HG03558 (cell line): Measurements from ENCODE around the gene KRTAP13-3.

Experiments
- ATAC-seq: cut with Tn5 transposase; IDR thresholded peaks from one replicate; pipeline ENCODE4 v1.9.1; 2021; ENCODE audit warnings: moderate number of reproducible peaks; ENCODE audit not compliant: unreplicated experiment; ENCODE audit errors: extremely low read depth

Gene KRTAP13-3, protein sequence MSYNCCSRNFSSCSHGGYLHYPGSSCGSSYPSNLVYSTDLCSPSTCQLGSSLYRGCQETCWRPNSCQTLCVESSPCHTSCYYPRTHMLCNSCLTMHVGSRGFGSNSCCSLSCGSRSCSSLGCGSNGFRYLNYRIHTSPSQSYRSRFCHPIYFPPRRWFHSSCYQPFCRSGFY

DNA sequence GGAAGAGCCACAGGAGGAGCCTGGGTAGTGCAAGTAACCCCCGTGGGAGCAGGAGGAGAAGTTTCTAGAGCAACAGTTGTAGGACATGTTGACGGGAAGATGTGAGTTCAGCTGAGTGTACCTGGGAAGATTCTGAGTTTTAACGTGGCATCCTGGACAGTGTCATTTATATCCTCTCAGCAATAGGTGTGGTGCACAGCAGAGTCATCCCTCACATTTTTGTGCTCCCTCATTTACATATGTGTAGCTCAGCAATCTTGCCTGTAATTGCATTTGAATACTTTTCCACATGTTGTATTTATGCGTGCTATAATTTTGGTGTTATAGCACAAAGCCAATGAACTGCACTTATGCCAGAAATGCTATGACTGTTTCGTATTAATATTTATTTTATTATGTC lies at the start of gene KRTAP13-3:
KRTAP13-3 (minus strand) TSS at position 101 of the 400 bp plus-strand sequence; CDS start at position 87, 14 bp downstream.
- ATAC-seq = no peak

DNA sequence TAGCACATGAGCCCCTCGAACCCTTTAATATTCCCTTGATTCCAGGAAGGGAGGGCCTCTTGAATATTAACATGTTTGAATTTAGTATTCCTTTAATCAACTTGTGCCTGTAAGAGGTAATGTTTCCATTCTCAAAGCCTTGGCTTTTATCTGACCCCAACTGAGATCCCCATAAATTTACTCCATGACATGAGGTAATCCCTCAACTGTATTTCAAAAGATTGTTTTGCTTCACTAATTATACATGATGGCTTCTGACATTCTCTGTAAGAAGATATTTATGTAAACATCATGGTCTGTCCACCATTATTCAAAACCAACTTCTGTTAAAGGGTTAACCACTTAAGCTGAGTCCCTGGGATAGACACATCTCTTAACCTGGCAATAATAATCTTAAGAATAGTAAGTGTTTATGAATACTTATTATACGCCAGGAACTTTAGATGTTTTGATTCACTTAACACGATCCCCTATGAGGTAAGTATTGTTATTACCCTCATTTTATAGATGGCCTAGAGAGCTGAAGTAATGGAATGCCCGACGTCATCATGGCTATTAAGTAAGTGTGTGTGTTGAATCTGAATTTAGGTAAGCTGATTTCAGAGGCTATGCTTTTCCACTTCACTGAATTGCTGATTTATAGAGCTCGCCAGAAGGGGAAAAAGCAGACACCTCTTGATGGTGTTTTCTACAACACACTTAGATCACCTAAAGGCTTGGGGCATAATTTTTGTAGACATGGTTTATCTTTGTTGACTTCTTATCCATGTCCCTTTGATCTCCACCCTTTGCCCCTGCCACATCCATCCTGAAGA lies 43.4 kb upstream of the KRTAP13-3 start:
- no peak for ATAC-seq

DNA sequence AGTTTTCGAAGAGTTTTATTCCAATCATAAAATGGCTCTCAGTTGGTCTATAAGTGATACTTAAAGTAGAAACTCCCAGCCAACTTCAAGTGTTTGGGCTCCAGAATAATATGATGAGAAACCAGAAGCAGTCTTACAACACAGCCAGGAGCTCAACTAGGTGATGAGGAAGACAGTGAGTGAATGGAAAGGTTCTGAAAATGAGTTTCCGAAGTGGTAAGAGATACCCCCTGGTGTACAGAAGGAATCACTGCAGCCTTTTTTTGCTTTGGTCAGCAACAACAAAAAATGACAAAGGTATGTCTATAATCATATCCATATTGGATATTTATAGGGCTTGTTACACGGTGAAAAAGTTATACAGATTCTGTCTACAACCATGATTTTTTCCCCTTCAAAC lies 38.0 kb upstream of the KRTAP13-3 start:
- ATAC-seq = no peak

DNA sequence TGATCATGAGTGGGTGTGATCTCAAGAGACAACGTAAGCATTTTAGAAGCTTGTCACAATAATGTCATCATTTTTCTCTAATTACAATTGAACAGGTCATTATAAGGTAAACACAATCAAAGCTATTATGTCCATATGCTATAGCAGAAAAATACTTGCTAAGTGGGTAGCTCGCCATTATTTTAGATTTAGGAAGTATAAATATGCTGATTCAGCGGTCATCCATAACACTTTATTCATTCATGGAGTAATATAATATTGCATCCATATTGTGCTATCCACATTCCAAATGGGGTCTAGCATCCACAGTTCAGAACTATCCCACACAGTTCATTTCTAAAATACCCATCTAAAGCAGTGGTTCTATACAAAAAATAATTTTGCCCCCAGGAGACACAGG lies 22.8 kb upstream of the KRTAP13-3 start:
- no peak for ATAC-seq

DNA sequence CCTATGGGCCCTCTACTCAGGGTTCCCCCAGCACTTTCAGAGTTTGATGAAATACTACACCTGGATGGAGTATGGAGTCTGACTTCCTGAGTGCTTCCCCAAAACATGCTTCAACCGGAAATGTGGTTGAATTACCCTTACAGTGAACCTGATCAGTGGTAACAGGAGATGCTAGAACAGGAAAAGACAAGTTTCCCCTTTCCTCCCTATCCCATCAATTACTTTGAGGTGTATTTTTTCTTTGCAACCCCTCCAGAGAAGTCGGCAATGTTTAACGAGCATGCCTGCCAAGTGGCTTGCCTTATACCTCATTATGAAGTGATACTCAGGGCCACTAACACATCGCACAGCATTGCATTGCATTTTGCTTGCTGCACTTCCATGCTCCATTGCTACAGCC lies 21.3 kb upstream of the KRTAP13-3 start:
- ATAC-seq = no peak

DNA sequence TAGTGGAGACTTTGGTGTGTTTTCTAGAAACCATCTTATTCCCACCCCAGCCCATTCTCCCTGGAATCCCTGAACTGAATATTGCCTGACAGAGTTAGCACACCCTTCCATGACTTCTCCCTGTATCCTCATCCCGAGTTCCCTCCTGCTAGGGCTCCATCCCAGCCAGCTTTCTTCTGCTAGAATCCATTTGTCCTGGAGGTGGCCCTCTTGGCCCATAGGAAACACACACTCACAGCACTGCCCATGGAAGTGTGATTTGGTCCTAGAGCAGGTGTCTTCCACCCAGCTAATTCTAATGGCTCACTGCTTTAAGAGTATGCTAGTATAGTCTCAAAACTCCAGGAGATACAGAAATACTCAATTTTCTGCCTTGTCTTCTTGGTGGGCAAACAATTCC lies 18.5 kb upstream of the KRTAP13-3 start:
- no peak for ATAC-seq

DNA sequence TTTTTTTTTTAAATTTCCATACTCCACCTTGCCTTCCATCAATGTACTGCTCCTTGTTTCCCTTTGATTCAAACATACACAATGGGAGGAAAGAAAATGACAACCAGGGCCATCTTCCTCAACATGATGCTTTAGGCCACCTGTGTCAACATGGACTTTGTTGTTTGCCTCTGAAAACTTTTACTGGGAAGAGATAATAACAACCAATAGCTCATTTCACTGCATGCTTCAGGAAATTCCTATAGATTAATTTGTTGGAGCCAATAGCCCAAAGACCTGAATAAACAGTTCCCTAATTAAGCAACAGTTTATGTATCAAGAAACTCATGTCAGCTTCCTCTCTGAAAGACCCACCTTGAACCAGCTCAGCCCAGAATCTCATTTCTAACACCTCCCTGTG lies 17.5 kb upstream of the KRTAP13-3 start:
- ATAC-seq = no peak

DNA sequence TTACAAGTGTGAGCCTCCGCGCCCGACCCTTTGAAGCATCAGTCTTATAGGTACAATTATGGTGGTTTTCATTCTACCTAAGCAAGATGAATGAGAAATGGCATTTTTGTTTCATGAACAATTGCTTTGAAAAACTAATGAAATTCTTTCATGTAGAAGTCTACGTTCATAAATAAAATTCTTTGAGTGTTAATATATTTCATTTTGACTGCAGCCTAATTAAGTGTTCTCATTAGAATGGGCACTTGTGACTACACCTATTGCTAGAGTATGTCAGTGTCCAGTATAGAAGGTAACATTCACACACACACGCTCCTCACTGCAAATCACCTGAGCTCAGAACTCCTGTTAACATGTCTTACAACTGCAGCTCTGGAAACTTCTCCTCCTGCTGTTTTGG lies 14.2 kb upstream of the KRTAP13-3 start, which contains the start of gene KRTAP15-1:
KRTAP15-1 (plus strand) TSS at position 301 of the 400 bp plus-strand sequence; CDS start at position 354, 53 bp downstream.
- ATAC-seq = no peak

DNA sequence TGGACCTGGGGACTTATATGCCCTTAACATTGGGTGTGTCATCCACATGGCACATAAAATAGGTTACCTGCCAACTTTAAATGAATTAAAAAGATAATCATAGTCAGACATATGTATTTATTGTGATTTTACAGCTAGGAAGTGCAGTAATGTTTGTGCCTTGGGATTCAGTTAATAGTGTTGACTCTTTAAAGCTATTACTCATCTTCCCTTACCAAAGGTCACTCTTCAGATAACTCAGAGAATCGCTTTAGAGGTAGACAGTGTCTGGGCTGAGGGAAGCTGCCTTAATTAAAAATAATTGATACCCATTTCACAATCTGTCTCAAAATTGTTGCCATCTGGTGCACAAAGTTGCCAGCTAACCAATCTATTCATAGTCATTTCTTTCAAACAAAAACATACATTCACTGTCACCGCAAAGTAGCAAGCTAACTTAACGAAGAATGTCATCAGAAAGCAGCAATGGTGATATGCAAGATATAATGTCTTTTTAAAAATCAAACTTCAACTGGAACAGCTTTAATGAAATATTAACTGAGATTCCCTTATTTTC lies 11.4 kb upstream of the KRTAP13-3 start:
- no peak for ATAC-seq

DNA sequence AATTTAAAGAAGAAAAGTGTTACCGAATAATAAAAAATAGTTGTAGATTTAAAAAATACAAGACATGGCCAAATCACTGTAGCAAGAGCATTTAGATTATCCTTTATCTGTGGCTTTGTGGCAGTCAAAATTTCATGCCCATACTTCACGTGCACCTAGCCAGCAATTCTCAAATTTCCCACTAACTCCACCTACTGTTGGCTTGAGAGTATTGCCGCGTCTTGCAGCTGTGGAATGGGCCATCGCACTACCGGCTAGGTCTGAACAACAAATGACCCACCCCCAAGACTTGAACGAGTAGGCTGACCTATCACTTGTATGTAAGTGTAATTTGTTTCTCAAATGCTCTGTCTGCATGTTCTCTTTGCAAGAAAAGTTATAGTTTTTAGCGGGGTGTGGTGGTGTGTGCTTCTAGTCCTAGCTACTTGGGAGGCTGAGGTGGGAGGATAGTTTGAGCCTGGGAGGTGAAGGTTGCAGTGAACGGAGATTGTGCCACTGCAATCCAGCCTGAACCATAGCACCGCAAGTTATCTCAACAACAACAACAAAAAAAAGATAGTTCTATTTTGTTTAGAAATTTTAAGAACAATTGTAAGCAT lies 8.4 kb upstream of the KRTAP13-3 start:
- ATAC-seq = no peak

DNA sequence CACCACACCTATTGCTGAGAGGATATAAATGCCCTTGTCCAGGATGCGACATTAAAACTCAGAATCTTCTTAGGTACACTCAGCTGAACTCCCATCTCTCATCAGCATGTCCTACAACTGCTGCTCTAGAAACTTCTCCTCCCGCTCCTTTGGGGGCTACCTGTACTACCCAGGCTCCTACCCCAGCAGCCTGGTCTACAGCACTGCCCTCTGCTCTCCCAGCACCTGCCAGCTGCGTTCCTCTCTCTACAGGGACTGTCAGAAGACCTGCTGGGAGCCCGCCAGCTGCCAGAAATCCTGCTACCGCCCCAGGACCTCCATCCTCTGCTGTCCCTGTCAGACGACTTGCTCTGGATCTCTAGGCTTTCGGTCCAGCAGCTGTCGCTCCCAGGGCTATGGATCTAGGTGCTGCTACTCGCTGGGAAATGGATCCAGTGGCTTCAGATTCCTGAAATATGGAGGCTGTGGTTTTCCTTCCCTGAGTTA lies 4.5 kb upstream of the KRTAP13-3 start, which contains the start of gene KRTAP13-4:
KRTAP13-4 (plus strand) TSS at position 51 of the 486 bp plus-strand sequence; CDS start at position 107, 56 bp downstream.
- ATAC-seq = no peak

DNA sequence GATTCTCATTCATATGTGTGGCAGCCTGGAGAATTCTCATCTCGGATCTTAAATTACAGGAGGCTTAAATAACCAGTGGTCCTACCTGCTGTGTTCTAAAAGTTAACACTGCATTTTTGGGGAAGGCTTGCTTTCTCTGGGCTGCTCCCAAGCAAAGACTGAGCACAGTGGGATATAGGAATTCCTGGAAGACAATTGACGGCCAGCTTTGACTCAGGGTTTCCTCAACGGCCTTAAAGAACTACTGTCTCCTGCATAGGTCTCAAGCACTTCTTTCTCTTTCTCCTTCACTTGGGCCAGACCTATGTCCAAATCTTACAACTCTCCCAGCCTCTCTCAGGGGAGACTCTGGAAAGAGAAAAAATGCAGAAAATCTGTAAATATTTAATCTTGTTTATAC lies 1.0 kb upstream of the KRTAP13-3 start:
- no peak for ATAC-seq

DNA sequence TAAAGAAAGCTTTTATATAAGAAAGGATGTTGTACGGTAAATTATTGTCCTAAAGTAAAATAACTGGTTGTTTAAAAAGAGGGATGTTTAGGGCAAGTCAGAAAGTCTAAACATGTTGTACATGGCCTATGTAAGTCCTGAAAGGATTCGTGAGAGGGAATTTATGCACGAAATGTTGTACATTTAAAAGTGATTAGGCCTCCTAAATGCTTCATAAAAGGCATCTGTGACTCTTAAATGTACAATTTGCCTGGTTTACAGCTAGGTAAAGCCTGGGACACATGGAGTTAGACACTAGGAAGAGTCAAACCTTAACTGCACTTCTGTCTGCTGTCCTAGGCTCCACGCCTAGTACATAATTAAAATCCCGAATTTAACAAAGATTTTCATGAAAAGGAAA lies 9.7 kb downstream of the KRTAP13-3 start:
- no peak for ATAC-seq

DNA sequence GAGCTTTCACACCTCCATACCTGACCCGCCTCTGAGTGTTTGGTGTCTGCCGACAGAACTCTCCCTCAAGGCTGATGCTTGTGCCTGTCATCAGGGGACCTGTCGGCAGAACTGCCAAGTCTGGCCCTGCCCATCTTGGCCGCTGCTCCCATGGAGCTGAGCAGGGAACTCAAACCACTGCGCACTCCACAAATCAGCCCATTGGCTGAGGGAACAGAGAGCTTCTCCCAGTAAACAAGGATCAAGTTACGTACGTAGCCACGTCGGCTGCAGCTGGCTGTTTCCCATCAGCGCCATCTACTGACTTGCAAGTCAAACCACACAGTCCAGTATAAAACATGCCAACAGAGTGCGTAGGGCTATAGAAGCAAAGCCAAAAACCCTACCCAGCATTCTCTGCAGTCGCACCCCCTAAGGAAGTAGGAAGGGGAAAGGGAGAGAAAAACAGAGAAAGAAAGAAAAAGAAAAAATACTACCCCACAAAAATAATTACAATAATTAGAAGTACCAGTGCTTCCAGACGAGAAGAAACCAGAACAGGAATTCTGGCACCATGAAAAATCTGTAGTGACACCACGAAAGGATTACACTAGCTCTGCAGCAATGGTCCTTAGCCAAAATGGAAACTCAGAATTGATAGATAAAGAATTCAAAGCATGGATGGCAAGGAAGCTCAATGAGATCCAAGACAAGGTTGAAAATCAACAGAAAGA lies 16.8 kb downstream of the KRTAP13-3 start:
- no peak for ATAC-seq

DNA sequence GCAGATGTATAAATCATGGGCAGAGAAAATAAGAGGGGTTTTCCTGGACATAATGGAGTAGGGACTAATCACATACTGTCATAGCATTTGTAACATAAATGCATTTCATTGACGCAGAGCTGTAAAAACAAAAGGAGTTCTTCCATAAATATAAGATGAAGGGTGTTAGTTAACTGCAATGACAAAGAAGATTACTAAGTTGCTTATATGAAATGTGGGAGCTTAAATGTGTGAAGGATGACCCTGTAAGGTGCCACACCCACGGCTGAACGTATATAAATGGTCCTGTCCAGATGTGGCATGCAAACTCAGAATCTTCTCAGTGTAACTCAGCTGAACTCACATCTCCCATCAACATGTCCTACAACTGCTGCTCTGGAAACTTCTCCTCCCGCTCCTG lies 30.0 kb downstream of the KRTAP13-3 start, which contains the start of gene KRTAP13-1:
KRTAP13-1 (plus strand) TSS at position 301 of the 400 bp plus-strand sequence; CDS start at position 357, 56 bp downstream.
- no peak for ATAC-seq

DNA sequence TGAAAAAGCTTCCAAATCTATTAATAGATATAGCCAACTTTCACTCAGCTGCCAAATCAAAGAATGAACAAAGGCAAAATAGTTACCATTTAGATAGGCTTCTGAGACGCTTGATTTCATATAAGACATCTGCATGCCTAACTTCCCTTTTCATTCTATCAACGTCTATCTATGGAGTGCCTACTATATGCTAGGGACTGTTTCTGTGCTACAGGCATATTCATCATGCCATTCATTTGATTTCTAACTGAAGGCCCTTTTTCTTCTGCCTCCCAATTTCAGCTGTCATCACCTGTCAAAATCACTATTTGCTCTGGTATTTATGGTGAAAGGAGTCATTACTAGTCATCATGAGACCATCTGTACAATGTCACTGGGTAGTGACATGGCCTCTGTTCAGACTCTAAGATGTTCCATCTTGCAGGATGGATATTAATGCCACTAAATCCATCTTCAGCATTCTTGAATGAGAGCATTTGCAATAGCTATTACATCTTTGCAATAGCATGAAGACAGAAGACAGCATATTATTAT lies 34.2 kb downstream of the KRTAP13-3 start:
- ATAC-seq = no peak

DNA sequence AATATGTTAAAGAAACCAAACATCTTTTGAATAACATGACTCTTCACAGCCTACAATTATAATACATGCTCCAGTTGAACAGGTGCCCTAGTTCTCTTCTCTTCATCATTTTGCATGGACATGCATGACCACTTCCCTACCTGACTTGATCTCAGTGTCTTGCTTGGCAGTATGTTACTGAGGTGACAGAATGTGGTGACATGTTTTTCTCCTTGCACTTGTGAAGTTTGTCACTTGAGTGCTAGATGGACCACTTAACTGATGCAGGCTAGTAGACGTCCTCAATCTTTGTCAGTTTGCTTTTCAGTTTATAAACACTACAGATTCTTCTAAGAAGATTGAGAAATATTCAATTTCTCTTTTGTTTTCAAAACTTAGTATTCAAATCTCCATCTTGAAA lies 43.5 kb downstream of the KRTAP13-3 start:
- ATAC-seq = no peak
